Activated T-helper 1 cell treated with anti-CD3 and anti-CD28 coated beads, Interleukin-2, amount 50 U/mL, for 16 hours (primary cell): ENCODE data around the gene ANAPC7.
"Not testable (repeated sequence)": the region's sequence is repeated elsewhere in the genome, so short reads cannot be mapped to it uniquely, and the experiment has no call there.

Source experiments
- DNase-seq, 2 donors: peaks; one replicate each; pipeline ENCODE4 v3.0.0-alpha.2; 2020; ENCODE audit warnings: low read depth in 1 of 2, low spot score in 1 of 2

ANAPC7 gene

DNA sequence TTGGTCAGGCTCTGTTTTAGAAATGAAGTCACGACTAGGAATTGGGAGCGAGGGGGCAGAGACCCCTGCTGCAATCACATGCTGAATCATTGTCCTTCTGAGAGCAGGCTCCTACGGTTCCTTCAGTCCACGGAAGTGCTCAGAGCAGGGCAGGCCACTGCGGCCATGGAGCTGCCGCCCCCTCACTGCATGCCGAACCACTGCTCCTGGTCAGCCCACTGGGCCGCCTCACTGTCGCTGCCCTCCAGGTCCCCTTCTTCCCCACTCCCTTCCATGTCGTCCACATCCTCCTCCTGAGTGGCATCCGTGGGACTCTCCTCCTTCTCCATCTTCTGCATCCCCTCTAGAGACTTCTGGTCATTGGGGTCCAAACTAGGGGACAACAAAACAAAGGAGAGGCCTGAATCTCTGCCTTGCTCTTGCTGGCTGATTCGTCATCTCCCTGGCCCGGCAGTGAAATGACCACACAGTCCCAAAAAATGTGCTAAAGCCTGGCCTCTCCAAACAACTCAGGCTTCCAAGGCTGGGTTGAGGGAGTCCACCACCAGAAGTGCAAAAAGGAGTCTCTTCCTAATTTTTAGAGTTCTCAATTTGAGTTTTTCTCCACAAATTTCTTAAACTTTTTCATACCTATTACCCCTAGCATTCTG is 29.4 kb downstream of the ANAPC7 start:
- no peak for DNase-seq

DNA sequence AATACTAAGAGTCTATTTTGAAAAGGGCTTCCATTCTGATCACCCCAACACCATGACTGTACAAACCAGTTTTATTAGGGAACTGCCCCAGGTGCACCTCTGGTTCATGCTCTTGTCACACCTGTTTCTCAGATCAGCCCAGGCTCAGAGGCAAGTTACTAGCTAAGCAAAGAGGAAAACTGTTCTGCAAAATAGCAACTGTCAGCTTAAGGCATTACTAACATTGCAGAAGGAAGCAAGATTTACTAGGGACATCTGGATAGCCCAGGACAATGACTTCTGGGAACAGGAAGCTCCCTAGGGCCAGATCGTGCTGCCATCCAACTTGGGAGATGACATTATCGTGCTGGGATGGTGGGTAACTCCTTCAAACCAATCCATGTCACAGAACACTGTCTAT is 30.1 kb downstream of the ANAPC7 start:
- no peak for DNase-seq

DNA sequence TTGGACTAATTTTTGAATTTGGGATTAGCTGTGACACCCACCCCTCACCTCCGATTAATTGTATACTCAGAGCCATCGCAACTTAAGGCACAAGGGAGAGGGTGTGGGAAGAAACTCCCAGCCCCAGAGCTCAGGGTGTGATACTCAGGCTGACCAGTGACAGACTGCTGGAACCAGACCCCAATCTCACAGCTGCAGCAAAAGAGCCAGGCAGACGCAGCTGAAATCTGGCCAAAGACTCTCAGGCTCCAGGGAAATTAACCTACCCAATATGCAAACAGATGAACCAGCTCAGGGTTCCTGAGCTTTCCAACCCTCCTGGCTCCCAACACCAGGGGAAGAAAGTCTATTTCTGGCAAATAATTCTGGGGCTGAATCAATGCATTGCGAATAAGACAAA is 30.5 kb downstream of the ANAPC7 start:
- DNase-seq, result no peak

DNA sequence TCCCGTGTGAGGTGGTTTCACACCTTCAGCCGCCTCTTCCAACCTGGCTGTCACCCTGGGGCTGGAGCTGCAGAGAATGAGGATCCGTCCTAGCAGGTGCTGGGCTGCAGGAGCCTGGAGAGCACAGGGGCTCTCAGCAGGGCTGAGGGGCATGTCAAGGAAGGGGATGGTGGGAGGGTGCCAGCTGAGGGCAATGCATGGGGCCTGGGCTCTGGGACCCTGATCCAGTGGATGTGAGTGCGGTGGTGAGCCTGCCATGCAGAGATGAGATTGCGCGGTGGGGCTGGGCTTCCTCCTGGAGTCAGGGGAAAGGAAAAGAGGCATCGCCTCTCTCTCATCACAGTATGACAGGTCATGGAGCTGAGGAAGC is 31.5 kb downstream of the ANAPC7 start:
- no peak for DNase-seq

DNA sequence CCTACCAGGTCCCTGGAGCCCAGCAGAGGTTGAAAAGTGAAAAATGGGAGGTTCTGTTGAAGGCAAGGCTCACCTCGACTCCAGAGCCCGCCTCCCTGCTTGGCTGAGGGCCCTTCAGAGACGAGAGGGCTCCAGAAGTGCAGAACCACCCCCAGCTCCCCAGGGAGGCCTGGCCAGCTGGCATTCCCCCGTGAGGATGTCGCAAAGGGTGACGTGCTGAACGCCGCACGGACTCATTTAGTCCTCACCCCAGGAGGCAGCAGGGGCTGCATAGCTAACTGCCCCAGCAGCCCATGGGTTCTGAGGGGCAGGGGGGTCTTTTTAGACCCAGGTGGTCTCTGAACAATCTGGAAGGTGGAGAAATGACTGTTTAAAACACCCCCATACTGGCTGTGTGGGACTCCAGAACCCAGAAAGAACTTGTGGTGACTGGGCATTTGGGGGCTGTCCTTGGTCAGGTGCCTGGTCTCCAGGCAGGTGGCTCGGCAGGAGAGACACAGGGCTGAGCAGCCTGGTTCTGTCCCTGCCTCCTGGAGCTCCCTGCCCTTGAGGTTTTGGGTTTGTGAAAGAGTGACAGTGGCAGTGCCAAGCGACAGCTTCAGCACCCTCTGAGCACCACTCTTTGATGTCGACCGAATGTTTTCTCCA is 32.0 kb downstream of the ANAPC7 start:
- no peak for DNase-seq

DNA sequence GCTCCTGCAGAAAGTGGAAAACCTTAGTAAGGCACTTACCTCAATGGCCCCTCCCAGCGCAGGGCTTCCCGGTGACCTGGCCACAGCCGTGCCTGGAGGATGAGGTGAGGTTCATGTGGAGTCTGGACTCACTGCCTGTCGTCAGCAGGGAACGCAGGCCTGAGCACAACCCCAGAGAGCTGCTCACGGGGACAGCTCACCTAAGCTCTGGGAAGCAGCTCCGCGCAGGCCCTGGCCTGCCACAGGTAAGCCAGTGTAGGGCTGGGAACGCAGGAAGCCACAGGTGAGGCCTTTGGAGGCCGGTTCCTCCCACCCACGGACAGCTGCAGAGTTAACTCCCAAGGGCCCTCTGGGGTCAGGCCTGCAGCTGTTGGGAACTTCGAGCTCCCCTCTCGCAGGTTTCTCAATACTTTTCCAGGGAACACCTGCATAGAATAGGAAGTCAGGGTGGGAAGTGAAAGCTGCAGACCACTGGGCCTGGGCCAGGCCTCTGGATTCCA is 32.7 kb downstream of the ANAPC7 start:
- DNase-seq, result no peak

DNA sequence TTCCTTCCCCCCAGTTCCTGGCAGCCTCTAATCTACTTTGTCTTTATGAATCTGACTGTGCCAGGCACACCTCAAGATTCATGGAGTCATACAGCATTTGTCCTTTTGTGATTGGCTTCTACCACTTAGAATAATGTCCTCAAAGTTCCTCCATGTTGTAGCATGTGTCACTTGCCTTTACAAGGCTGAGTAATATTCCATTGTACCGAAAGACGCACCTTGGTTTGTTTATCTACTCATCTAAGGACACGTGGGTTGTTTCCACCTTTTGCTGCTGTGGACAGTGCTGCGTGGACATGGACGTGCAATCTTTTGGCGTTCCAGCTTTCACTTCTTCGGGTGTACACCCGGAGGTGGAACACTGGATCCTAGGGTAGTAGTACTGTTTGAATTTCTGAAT is 33.5 kb downstream of the ANAPC7 start:
- DNase-seq, result no peak

DNA sequence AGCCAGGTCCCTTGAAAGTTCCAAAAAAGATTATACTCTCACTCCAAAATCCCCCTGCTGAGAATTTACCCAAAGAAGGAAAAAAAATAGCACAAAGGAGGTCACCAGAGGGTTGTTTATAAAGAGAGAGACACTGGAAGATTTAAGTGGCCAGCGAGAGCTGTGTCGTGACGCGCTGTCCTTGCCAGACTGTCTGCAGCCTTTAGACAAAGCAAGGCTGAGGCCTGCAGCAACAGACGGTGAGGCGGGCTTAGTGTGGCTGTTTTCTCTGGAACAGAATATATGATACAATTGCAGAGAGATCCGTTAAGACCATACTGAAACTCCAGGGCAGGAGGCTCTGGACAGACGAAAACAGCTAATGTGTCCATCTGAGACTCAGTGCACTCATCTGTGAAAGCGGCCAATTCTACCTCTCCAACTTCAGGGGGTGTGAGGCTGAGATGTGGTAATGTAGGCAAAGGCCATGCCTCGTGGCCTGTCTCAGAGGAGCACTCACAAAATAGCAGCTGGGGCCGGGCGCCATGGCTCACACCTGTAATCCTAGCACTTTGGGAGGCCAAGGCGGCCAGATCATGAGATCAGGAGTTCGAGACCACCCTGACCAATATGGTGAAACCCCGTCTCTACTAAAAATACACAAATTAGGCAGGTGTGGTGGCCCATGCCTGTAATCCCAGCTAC is 36.2 kb downstream of the ANAPC7 start:
- no peak for DNase-seq

DNA sequence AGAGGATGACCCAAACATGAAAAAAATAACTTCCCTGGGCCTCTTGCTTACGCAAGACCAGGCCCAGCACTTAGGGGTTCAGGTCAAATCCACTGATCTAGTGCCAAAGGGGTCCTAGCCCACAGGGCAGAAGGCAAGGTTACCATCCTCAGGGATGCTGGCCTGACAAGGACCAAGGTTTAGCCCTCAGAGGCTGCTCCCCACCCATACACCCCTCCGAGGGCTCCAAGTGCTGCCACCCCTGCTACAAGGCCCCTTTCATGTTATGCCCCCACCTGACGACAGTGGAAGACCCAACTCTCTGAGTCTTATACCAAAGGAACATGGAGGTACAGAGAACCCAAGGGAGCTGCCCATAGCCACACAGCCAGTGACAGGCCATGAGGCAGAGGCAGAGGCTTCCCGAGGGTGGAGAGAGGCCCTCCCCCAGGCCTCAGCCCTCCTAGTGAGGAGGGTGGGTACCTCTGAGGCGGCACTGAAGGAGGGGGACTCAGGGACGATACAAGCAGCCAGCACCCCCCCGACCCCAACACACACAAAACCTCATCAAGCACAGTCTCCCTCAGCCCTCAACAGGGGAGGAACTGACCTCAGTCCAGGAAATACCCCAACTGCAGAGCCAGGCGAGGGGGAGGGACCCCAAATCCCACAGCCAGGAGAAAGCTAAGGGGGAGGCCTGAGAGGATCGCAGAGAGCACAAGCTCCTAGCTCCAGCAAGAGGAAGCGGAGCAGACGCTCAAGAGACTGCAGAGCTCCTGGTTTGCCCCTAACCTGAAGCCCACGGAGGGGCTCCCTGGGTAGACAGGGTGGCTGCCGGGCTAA is 37.0 kb downstream of the ANAPC7 start:
- no peak for DNase-seq

DNA sequence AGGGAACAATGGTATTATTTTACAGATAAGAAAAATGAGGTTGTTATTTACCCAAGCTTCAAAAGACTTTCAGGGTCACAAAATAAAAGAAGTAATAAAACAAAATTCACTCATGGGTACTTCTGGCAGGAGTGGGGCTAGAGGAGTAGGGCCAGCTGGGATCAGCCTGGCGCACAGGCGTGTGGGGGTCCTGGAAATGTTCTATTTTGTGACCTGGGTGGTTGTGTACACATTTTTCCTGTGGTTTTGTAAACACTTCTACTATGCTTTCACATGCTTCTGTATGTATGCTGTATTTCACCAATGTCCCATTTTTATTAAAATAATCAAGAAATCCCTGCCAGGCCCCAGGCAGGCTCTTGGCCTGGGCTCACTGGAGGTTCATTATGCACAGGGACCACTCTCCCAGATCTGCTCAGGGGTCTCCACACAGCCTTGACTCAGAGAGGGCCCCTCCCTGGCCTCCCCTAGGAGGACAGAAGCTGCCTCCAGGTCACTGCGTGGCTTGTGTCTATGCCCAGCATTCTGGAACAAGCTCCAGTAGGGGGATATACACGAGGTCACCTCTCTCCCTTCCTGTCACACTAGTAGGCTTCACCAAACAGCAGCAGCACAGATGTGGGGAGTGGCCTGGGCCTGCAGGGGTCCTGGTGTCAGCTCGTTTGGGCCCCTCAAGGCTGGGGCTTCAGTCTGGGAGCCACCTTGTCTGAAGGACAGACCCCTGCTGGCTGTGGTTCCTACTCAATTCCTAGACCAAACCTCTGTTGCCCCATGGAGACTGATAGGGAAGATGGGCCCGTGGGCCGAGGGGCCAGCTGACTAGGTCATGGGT is 37.8 kb downstream of the ANAPC7 start:
- DNase-seq, result no peak

DNA sequence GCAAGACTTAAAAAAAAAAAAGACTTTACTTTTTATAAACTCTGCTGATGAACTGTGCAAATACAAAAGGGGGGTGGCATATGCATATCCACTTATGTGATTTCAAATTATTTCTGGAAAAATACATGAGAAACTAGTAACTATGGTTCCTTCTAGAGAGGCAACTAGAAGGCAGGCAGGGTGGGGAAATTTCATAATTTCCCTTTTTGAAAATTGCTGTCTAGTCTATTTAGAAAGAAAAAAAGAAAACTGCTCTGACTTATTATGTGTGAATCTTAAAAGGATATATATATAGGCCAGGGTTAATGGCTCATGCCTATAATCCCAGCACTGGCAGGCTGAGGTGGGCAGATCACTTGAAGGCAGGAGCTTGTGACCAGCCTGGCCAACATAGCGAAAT is 42.3 kb downstream of the ANAPC7 start:
- DNase-seq, result no peak

DNA sequence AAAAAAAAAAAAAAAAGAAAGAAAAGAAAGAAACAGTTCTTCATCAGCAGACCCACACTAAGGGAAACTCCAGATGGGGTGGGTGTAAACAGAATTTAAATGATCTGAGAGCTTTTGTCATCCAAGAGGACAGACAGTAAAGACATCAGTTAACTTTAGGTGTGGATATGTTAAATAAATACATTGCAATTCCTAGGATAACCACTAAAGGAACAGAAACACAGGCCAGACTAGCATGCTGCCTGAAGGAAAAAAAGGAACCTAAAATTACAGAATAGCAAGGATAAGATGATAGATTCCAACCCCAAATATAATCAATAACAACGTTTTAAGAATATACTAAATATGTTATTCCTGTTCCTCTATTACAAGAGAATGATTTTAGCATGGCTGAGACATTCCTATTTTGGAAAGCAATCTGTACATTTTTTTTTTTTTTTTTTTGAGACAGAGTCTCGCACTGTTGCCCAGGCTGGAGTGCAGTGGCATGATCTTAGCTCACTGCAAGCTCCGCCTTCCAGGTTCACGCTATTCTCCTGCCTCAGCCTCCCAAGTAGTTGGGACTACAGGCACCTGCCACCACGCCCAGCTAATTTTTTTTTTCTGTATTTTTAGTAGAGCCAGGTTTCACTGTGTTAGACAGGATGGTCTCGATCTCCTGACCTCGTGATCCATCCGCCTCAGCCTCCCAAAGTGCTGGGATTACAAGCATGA is 45.0 kb downstream of the ANAPC7 start:
- DNase-seq, result not testable (repeated sequence)

DNA sequence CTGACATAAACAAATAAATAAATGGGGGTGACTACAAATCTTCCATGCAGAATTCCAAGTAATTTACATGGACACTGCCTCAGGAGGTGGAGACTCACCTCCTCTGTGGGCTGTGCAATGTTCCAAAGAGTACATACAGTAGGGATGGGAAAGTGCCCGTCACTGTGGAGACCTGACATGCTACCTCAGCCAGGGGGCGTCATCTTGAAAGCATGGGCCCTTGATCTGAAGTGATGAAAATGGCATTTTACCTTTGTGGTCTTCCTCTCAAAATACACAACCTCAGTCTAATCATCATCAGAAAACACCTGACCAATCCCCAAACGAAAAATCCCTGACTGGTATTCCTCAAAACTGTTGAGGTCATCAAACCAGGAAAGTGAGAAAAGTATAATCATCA is 48.4 kb downstream of the ANAPC7 start:
- DNase-seq, result no peak

DNA sequence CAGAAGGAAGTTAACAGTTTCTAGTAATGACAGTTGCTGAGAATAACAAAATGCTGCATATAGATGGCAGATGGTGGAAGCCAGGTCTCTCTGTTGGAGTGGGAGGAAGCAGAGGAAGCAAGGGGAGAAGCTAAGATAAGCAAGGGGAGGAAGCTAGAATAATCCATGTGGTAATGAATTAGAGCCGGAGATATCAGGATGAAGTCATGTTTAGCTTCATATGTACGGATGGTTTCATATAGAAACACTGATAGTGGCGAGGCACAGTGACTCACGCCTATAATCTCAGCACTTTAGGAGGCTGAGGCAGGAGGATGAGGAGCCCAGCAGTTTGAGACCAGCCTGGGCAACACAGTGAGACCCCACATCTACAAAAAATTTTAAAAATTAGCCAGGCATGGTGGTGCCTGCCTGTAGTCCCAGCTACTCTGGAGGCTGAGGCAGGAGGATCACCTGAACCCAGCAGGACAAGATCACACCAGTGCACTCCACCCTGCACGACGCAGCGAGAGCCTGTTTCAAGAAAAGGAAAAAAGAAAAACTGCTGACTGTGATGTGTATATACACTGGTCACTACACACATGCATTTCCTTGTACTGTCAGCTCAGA is 49.2 kb downstream of the ANAPC7 start:
- DNase-seq, result no peak

DNA sequence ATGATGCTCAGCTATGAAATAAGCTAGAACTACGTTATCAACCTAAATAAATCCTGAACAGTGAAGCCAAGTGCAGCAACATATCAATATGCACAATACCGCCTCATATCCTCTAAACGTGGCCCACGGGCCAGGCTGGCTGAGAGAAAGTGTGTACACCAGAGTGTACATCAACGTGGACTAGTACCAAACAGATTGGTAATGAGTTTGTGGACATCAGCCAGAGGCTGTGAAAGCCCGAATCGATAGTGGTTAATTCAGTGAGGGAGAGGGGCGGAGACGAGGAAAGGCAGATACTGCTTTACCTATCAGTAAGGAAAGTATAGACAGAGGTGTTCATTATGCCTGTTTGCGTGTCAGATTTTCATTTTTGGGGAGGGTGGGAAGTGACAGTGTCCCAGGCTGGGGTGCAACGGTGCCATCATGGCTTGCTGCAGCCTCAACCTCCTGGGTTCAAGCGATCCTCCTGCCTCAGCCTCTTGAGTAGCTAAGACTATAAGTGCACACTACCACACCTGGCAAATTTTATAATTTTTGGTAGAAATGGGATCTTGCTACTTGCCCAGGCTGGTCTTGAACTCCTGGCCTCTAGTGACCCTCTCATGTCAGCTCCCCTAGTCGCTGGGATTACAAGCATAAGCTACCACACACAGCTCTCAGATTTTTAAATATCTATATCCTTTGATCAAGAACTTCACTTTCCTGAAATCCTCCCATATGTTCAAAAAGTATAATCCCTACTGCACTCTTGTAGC is 50.1 kb downstream of the ANAPC7 start:
- DNase-seq, result no peak

DNA sequence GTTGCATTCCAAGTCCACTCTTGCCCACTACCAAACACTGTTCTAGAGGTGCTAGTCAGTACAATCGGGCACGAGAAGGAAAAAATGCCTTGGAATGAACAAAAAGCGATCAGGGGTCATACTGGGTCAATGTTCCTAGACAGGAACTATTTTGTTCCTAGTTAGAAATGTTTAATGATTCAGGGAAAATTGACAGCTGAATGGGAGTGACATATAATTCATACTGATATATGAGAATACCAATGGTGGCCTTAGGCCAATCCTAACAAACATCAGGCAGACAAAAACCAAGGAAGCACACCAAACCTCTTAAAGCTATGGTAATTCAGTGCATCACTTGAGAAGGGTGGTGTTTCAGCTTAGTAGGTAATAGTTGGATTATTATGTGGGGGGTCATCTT is 51.1 kb downstream of the ANAPC7 start:
- DNase-seq, result no peak

DNA sequence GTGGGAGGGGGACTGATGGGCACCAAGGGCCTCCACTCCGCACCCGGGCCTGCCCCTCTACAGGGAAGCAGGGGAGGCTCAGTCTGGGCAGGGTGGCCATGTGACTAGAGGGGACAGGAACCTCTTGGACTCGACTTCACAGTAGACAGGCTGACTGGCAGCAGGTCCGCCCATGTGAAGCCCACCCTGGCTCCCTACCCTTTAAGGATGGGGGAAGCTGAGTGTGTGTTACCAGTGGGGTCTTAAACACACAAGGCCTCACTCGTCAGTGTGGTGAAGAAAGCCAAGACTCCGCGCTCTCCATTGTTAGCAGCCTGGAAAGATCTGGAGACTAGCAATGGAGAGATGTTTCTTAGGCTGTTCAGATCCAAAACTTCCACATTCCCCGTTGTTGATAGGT is 52.4 kb downstream of the ANAPC7 start:
- DNase-seq, result no peak

DNA sequence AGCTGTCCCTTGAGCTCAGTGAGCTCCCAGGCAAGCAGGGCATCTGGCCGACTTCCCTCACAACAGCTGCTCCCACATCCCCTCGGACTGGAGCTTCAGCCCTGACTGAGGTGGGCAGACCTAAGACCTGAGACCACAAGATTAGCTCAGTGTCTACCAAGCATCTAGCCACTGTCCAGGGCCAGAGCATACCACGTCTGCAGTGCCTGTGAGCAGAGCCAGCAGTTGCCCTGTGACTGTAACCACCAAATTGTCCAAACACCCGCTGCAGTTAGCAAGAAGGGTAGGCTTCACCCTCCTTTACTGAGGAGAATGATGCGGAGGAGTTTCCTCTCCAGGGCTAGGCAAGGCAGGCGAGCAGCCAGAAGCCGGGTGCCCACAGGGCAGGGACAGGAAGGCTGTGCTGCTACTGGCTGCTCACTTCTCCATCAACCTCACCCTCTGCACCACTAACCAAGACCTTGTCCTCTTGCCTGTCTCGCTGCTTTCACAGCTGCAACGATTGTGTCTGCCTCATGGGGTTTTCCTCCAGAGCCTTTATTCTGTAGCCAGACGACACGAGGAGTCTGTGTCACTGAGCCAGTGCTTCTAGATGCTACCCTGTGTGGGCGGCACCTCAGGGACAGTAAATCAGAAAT is 53.9 kb downstream of the ANAPC7 start:
- DNase-seq, result no peak

DNA sequence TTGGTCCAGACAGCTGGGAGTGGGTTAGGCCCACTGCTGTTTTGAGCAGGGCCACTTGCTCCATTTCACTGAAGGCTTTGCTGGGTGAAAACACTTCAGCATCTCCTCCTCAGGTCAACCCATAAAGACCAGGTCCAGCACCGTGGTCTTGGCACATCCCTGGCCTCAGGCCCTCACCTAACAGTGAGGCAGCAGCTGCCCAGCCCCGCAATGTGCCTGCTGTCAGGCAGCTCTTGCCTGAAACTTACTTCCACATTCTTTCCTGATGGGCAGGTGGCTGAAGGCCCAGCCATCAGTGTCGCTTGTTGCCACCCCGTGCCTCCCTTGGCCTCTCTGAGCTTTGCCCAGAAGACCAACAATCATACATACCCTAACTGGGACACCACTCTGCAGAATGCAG is 54.4 kb downstream of the ANAPC7 start:
- DNase-seq, result no peak
